Esophagus squamous epithelium (tissue), 4 donors: ENCODE data around the gene GTPBP10.

Source experiments
- CTCF ChIP-seq, 6 experiments: fragments of 450-650 bp in 4 of 6; fragments of 200-600 bp in 2 of 6; sonication (generic) in 2 of 6; IDR thresholded peaks; one replicate each; pipeline ENCODE4 v1.5.1; 2016 to 2019; ENCODE audit warnings: antibody characterized with exemption in 6 of 6, mild to moderate bottlenecking in 4 of 6, moderate library complexity in 4 of 6
- POLR2A ChIP-seq, 4 donors: fragments of 450-650 bp; IDR thresholded peaks; one replicate each; pipeline ENCODE4 v1.6.1; 2017; ENCODE audit warnings: antibody characterized with exemption in 4 of 4, mild to moderate bottlenecking in 4 of 4, moderate library complexity in 3 of 4

DNA sequence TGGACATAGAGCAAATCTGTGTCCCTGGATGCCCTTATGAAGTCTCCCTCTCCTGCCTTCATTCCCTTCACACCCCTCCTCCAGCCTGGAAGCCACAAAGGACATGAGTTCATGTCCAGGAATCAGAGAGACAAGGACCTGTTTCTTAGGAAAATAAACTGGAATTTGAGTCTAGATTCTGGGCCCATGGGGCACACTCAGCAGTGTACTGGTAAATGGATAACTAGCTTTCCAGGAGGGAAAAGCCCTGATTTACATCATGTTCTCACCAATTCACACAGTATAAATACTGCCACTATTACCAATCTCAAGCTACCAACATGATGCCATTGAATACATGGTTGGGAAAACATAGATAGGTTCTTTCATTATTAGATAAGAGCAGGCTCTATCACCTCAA, 35.3 kb upstream of the GTPBP10 start:
- TF ChIP-seq CTCF (IDR thresholded peaks at IDR 0.05) (no peak), POLR2A (IDR thresholded peaks at IDR 0.05) (no peak)
